ENCODE results near the gene FAM186B.

The FAM186B gene

DNA sequence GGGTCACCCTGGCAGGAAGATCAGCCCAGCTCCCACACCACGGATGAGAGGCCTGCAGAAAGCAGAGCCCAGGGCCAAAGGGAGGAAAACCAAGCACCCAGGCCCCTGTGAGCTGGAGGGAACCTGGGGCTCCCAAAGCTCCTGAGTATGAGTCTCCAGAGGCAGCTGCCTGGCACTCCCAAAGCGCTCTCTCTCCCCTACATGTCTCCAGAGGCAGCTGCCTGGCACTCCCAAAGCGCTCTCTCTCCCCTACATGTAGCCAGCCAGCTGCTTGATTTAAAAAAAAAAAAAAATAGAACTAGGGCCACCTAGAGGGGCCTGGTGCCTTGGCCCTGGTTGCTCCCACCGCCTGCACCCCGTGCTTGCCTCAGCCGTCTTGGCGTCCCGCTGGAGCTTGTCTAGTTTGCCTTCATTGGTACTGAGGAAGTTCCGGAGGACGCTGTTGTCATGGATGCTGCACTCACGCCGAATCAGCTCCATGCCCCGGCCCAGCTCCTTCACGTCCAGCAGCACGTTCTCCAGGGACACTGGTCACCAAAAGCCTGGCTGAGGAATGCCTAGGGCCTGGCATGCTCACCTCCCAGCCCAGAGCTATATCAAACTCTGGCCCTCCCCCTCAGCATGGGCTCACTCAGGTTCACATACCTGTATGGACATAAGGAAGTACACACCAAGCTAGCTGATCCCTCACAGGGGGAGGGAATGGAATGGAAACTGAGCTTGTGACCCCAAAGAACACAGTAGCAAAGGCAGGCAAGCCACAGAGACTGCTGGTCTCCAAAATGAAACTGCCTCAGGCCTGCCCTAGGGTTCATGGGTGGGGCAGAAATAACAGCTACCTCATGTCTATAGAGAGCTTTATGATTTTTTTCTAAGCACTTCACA lies 42.6 kb upstream of the FAM186B start:
- in situ Hi-C loops (cut with MboI; ENCODE audit: low pct_unique_long_range_greater_than_20kb, low sequenced_read_pairs, unreplicated experiment), result no loop called here
- TF ChIP-seq, protein P1, sequence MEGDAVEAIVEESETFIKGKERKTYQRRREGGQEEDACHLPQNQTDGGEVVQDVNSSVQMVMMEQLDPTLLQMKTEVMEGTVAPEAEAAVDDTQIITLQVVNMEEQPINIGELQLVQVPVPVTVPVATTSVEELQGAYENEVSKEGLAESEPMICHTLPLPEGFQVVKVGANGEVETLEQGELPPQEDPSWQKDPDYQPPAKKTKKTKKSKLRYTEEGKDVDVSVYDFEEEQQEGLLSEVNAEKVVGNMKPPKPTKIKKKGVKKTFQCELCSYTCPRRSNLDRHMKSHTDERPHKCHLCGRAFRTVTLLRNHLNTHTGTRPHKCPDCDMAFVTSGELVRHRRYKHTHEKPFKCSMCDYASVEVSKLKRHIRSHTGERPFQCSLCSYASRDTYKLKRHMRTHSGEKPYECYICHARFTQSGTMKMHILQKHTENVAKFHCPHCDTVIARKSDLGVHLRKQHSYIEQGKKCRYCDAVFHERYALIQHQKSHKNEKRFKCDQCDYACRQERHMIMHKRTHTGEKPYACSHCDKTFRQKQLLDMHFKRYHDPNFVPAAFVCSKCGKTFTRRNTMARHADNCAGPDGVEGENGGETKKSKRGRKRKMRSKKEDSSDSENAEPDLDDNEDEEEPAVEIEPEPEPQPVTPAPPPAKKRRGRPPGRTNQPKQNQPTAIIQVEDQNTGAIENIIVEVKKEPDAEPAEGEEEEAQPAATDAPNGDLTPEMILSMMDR (IDR thresholded peaks at IDR 0.05; ENCODE audit: extremely low read depth, insufficient read depth, missing control alignments), result no peak
- DNase-seq (ENCODE audit: low spot score), result no peak

- in situ Hi-C loops (cut with MboI; ENCODE audit: low pct_unique_long_range_greater_than_20kb, low sequenced_read_pairs, unreplicated experiment), result no loop called here
- TF ChIP-seq, protein P1 (IDR thresholded peaks at IDR 0.05; ENCODE audit: extremely low read depth, insufficient read depth, missing control alignments), result no peak
- DNase-seq (ENCODE audit: low spot score), result no peak
These were observed 41.6 kb upstream of the FAM186B start for GRCh38 chr12:49646871-49647654.

GRCh38 chr12:49646331-49646830 lies 40.9 kb upstream of the FAM186B start:
- TF ChIP-seq, protein P1 (IDR thresholded peaks at IDR 0.05; ENCODE audit: extremely low read depth, insufficient read depth, missing control alignments), result no peak
- in situ Hi-C loops (cut with MboI; ENCODE audit: low pct_unique_long_range_greater_than_20kb, low sequenced_read_pairs, unreplicated experiment), result no loop called here
- DNase-seq (ENCODE audit: low spot score), result no peak

DNA sequence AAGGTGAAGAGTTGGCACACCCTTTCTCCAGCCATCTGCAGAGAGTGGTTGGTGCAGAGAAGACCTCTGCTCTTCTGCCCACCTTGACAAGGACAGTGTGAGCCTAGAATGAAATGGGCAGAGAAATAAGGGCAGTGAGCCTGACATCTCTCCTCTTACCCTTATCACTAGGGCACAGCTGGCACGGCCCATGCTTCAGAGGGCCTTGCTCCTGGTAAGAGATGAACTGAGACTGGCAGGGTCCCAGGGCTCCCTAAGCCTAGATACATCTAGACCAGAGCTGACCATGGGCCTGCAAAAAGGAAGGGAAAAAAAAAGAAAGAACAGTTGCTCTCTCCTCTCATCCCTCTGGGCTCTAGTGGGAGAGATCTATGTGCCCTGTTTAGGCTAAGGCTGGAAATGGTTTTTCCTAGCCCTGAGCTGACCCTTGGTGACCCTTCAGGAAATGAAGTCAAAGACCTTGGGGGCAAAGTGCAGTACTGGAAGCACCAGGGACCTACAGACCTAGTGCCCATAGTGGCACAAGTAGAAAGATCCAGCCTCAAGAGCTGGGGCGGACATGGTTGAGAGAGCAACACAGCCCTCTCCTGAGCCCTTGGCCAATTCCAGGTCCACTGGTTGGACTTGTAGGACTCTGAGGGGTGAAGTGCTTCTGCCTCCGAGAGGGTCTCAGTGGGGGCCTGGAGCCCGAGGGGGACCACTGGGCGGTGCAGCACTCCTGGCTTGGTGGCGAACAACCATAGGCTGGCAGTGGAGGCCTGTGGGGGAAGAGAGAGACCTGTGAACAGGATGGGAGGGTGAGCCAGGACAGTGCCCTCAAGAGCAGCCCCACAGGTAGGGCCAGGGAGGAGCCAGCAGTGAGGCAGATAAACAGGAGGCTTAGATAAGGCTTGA lies 40.0 kb upstream of the FAM186B start:
- no peak for DNase-seq (ENCODE audit: low spot score)
- in situ Hi-C loops (cut with MboI; ENCODE audit: low pct_unique_long_range_greater_than_20kb, low sequenced_read_pairs, unreplicated experiment), result no loop called here
- TF ChIP-seq, protein P1 (IDR thresholded peaks at IDR 0.05; ENCODE audit: extremely low read depth, insufficient read depth, missing control alignments), result no peak

DNA sequence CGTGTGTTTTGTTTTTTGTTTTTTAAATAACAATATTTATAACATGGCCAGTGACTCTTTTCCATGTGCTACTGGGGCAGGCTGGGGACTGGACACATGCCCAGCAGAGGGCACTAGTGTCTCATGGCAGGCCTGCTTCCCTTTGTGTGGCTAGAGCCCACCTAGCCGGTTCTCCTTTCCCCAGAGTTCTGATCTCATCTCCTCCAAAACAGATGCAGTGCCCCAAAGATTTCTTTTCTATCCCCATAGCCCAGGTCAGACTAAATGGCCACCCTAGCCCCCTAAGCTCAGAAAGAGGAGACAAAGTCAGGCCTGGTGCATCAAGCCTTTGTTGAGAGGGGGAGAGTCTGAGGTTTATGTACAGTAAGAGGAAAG lies 39.2 kb upstream of the FAM186B start:
- peak; percentile 88 for DNase-seq (ENCODE audit: low spot score)
- TF ChIP-seq, protein P1 (IDR thresholded peaks at IDR 0.05; ENCODE audit: extremely low read depth, insufficient read depth, missing control alignments), result peak; percentile 94
- in situ Hi-C loops (cut with MboI; ENCODE audit: low pct_unique_long_range_greater_than_20kb, low sequenced_read_pairs, unreplicated experiment), result no loop called here

All from GM13977 (cell line).